WTC11 (cell line): ENCODE measurements around the gene NBL1. TPM values are rescaled to one million over a fixed set of nuclear protein-coding genes. Genes with fewer than 3 reads are reported as not detected.

Experiments used
- ATAC-seq: fragments of 200-7000 bp; cut with Tn5 transposase; 2 replicates; pipeline ENCODE4 v1.10.0; 2021; ENCODE audit warnings: mild to moderate bottlenecking, moderate library complexity
- CTCF ChIA-PET: fragments of 300-600 bp; sonication (Branson Sonifier 250); formaldehyde crosslinking; loops from one replicate; lab custom pipeline; 2021; ENCODE audit warnings: antibody characterized with exemption; lab: Charles Lee
- POLR2A ChIA-PET: fragments of 350-600 bp; sonication (Branson Sonifier 250); formaldehyde crosslinking; loops from one replicate; lab custom pipeline; 2021; ENCODE audit warnings: antibody characterized with exemption; lab: Charles Lee
- DNase-seq: peaks from one replicate; pipeline ENCODE4 v3.0.0; 2021; ENCODE audit warnings: low spot score
- H3K27ac Mint-ChIP-seq: 2 replicates; pipeline ENCODE4 v1.8.0; 2021; ENCODE audit warnings: mixed read lengths
- H3K27me3 Mint-ChIP-seq: 2 replicates; pipeline ENCODE4 v1.8.0; 2021; ENCODE audit warnings: low read depth, mild to moderate bottlenecking, moderate library complexity, mixed read lengths
- H3K36me3 Mint-ChIP-seq: 2 replicates; pipeline ENCODE4 v1.8.0; 2021; ENCODE audit warnings: mixed read lengths
- H3K4me1 Mint-ChIP-seq: 2 replicates; pipeline ENCODE4 v1.8.0; 2022; ENCODE audit warnings: mixed read lengths
- H3K4me3 Mint-ChIP-seq: 2 replicates; pipeline ENCODE4 v1.8.0; 2021; ENCODE audit warnings: mild to moderate bottlenecking, moderate library complexity, mixed read lengths
- H3K9me3 Mint-ChIP-seq: 2 replicates; pipeline ENCODE4 v1.8.0; 2021; ENCODE audit warnings: mixed read lengths
- AR ChIP-seq: fragments of 250-450 bp; sonication (Bioruptor Pico); IDR thresholded peaks from 2 replicates; pipeline ENCODE4 v1.9.0; 2021; ENCODE audit warnings: mild to moderate bottlenecking
- ATF2 ChIP-seq: sonication (generic); formaldehyde crosslinking; IDR thresholded peaks from 2 replicates; pipeline ENCODE4 v1.8.1; 2022; ENCODE audit warnings: low read depth, missing genetic modification reagents, borderline replicate concordance
- CREM ChIP-seq: sonication (generic); formaldehyde crosslinking; IDR thresholded peaks from 2 replicates; pipeline ENCODE4 v1.8.1; 2022; ENCODE audit warnings: mild to moderate bottlenecking, missing genetic modification reagents, moderate library complexity
- E2F1 ChIP-seq: sonication (generic); formaldehyde crosslinking; IDR thresholded peaks from 2 replicates; pipeline ENCODE4 v1.8.0; 2022; ENCODE audit warnings: mild to moderate bottlenecking, missing genetic modification reagents
- EMX1 ChIP-seq: fragments of 250-450 bp; sonication (Bioruptor Pico); IDR thresholded peaks from 2 replicates; pipeline ENCODE4 v1.8.0; 2021; ENCODE audit warnings: mild to moderate bottlenecking
- FOXJ3 ChIP-seq: sonication (generic); formaldehyde crosslinking; IDR thresholded peaks from 2 replicates; pipeline ENCODE4 v1.9.0; 2021; ENCODE audit warnings: missing genetic modification reagents, mild to moderate bottlenecking, borderline replicate concordance
- KAT7 ChIP-seq: sonication (generic); formaldehyde crosslinking; IDR thresholded peaks from 2 replicates; pipeline ENCODE4 v1.8.1; 2023; ENCODE audit warnings: missing genetic modification reagents, mild to moderate bottlenecking, borderline replicate concordance
- MXD4 ChIP-seq: fragments of 250-450 bp; sonication (Bioruptor Pico); IDR thresholded peaks from 2 replicates; pipeline ENCODE4 v1.8.0; 2021; ENCODE audit warnings: mild to moderate bottlenecking, moderate library complexity, borderline replicate concordance
- NFYB ChIP-seq: sonication (generic); formaldehyde crosslinking; conservative IDR thresholded peaks from 2 replicates; pipeline ENCODE4 v1.8.0; 2022; ENCODE audit warnings: low read depth, missing genetic modification reagents
- NR3C1 ChIP-seq: sonication (generic); formaldehyde crosslinking; conservative IDR thresholded peaks from 2 replicates; pipeline ENCODE4 v1.8.1; 2023; ENCODE audit warnings: low read depth, mild to moderate bottlenecking, missing genetic modification reagents
- PRRX2 ChIP-seq: fragments of 250-450 bp; sonication (Bioruptor Pico); IDR thresholded peaks from 2 replicates; pipeline ENCODE4 v1.8.0; 2021; ENCODE audit warnings: mild to moderate bottlenecking
- RORB ChIP-seq: fragments of 250-450 bp; sonication (Bioruptor Pico); IDR thresholded peaks from 2 replicates; pipeline ENCODE4 v1.9.0; 2021; ENCODE audit warnings: mild to moderate bottlenecking
- SP1 ChIP-seq: sonication (generic); formaldehyde crosslinking; conservative IDR thresholded peaks from 2 replicates; pipeline ENCODE4 v1.8.1; 2022; ENCODE audit warnings: missing genetic modification reagents
- STAT6 ChIP-seq: sonication (generic); formaldehyde crosslinking; conservative IDR thresholded peaks from 2 replicates; pipeline ENCODE4 v1.8.1; 2023; ENCODE audit warnings: mild to moderate bottlenecking, low read depth, missing genetic modification reagents, moderate library complexity
- TCF7 ChIP-seq: sonication (generic); formaldehyde crosslinking; IDR thresholded peaks from 2 replicates; pipeline ENCODE4 v1.8.0; 2022; ENCODE audit warnings: mild to moderate bottlenecking, low read depth, missing genetic modification reagents, moderate library complexity
- USF2 ChIP-seq: sonication (generic); formaldehyde crosslinking; IDR thresholded peaks from 2 replicates; pipeline ENCODE4 v1.8.1; 2023; ENCODE audit warnings: mild to moderate bottlenecking, missing genetic modification reagents, moderate library complexity
- ZMAT4 ChIP-seq: fragments of 250-450 bp; sonication (Bioruptor Pico); IDR thresholded peaks from 2 replicates; pipeline ENCODE4 v1.9.0; 2021; ENCODE audit warnings: mild to moderate bottlenecking
- ZNF317 ChIP-seq: sonication (generic); formaldehyde crosslinking; IDR thresholded peaks from 2 replicates; pipeline ENCODE4 v1.8.1; 2023; ENCODE audit warnings: low read depth, mild to moderate bottlenecking, moderate library complexity, missing genetic modification reagents, borderline replicate concordance
- ZNF396 ChIP-seq: fragments of 250-450 bp; sonication (Bioruptor Pico); IDR thresholded peaks from 2 replicates; pipeline ENCODE4 v1.8.0; 2021; ENCODE audit warnings: mild to moderate bottlenecking, moderate library complexity, borderline replicate concordance
- ZNF671 ChIP-seq: fragments of 250-450 bp; sonication (Bioruptor Pico); IDR thresholded peaks from 2 replicates; pipeline ENCODE4 v1.8.0; 2021; ENCODE audit warnings: mild to moderate bottlenecking
- total RNA-seq: library from RNA; stranded (reverse); gene quantifications from 3 replicates; pipeline ENCODE4 v1.2.3, GENCODE V29; 2021

The NBL1 gene
- total RNA-seq, 1 experiment from 2014 or later = 17.1 TPM

- TF ChIP-seq NR3C1 (CRISPR knock-in tag) (no peak), EMX1 (CRISPR knock-in tag) (no peak), TCF7 (CRISPR knock-in tag) (no peak), ZNF317 (CRISPR knock-in tag) (no peak), KAT7 (CRISPR knock-in tag) (peak; percentile 84; the same call in 1 of the 2 replicates), STAT6 (no peak), ZNF396 (CRISPR knock-in tag) (no peak)
Measured at GRCh38 chr1:19596714-19597495, 47.2 kb upstream of the NBL1 start (continued).

- Mint-ChIP-seq H3K9me3 (no peaks in the 10 kb centered on the region), H3K4me1 (peaks cover 19% of the 10 kb centered on the region), H3K4me3 (peak overlapping the region; percentile 99), H3K27ac (peak overlapping the region; percentile 89), H3K27me3 (no peaks in the 10 kb centered on the region)
- ChIA-PET CTCF (interaction anchor here (0.8 to 3.0 kb wide), 4 partner anchors 15 to 56 kb away, joined by 3 to 19 read pairs (median 8); no protein-coding TSS in a partner anchor), POLR2A (no interaction called here)
- no peak for ATAC-seq
- peak; percentile 27; the same call in 1 of the 2 replicates for TF ChIP-seq E2F1 (CRISPR knock-in tag)
- no peak for TF ChIP-seq ATF2 (CRISPR knock-in tag)
- no peak for TF ChIP-seq MXD4 (CRISPR knock-in tag)
- no peak for TF ChIP-seq CREM (CRISPR knock-in tag)
- TF ChIP-seq NFYB (CRISPR knock-in tag) = no peak
- TF ChIP-seq, all 79 proteins: peak for 1
- no peak for DNase-seq
- peaks cover 5% of the 10 kb centered on the region; the same call in 1 of the 2 replicates for H3K36me3 Mint-ChIP-seq
Measured at GRCh38 chr1:19597496-19598309, 46.4 kb upstream of the NBL1 start.

- Mint-ChIP-seq H3K4me1 (peaks cover 19% of the 10 kb centered on the region), H3K4me3 (no peak overlapping the region), H3K27ac (0 out of 2 replicates have a peak overlapping the region, but pooled peaks have one; percentile 2), H3K36me3 (peaks cover 5% of the 10 kb centered on the region; the same call in 1 of the 2 replicates), H3K27me3 (no peaks in the 10 kb centered on the region), H3K9me3 (no peaks in the 10 kb centered on the region)
- ChIA-PET CTCF (interaction anchor here (1.5 kb wide), 1 partner anchor 51 kb away, joined by 4 read pairs; no protein-coding TSS in a partner anchor), POLR2A (no interaction called here)
- DNase-seq (no peak), ATAC-seq (no peak)
- TF ChIP-seq SP1 = no peak
- TF ChIP-seq ZMAT4 (CRISPR knock-in tag) = no peak
- TF ChIP-seq PRRX2 (CRISPR knock-in tag) = no peak
- TF ChIP-seq ZNF671 (CRISPR knock-in tag) = no peak
- no peak for TF ChIP-seq FOXJ3 (CRISPR knock-in tag)
- no peak for TF ChIP-seq AR (CRISPR knock-in tag)
- no peak for TF ChIP-seq USF2 (CRISPR knock-in tag)
- no peak for TF ChIP-seq RORB (CRISPR knock-in tag)
Measured at GRCh38 chr1:19599810-19600209, 44.3 kb upstream of the NBL1 start.
